Skeletal muscle cell (primary cell): Measurements from ENCODE around the gene CLIP4.
A peak's percentile ranks its signal among the peaks of the same experiment; 100 is the strongest.

Experiments
- DNase-seq: peaks from one replicate; pipeline ENCODE4 v3.0.0-alpha.2; 2010; ENCODE audit warnings: low read depth
- H3K4me3 ChIP-seq: 2 replicates; pipeline ENCODE4 v1.5.1; 2011; ENCODE audit warnings: low read depth, mild to moderate bottlenecking, control low read depth, low read length, moderate library complexity

CLIP4 gene

DNA sequence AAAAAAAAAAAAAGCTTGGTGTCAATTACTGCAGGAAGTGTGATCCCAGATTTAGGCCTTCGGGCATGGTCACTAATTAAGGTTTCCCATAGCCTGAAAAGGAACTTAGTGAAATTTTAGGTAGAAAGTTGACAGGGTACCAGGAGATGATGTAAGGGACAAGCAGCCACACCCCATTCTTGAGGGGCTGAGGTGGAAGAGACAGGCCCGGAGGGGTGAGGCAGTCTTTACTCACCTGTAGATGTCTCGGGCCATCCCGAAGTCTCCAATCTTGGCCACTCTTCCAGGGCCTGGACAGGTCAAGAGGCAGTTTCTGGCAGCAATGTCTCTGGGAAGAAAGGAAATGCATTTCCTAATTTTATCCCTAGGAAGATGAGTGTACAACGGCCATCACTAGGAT, 94.3 kb downstream of the CLIP4 start:
- DNase-seq = no peak
- no peak overlapping the region for H3K4me3 ChIP-seq

DNA sequence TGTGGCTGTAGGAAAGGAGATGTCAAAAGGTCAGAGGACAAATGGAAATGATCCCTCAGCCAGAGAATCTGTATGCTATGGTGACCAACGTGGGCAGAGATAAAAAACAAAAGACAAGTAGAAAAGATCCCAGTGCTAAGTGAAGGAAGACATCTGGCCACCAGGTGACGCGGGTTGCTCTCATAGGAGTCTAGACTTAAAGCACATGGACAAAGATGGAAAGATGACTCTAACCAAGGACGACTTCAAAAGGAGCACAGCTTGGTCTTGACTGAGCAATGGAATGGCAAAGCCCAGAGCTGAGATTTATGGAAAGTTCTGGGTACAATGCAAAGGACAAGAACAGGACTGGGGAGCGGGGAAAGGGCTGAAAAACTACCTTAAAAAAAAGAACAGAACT, 96.8 kb downstream of the CLIP4 start:
- no peak for DNase-seq
- no peak overlapping the region for H3K4me3 ChIP-seq

DNA sequence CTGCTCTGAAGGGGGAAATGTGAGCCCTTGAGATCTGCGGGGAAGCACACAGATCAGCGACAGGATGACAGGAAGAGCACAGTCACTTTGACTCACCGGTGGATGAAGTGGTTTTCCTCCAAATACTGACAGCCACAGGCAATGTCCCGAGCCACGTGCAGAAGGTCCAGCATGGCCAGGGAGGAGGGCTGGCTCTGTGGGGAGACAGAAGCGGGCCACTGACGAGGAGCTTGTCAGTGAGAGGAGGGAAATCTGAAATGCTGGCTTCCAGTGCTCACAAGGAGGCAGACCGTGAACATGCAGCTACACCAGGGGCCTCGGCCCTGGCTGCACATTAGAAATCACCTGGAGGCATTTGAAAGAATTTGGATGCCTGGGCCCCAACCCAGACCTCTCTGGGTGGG, 98.7 kb downstream of the CLIP4 start:
- H3K4me3 ChIP-seq = no peak overlapping the region
- no peak for DNase-seq

DNA sequence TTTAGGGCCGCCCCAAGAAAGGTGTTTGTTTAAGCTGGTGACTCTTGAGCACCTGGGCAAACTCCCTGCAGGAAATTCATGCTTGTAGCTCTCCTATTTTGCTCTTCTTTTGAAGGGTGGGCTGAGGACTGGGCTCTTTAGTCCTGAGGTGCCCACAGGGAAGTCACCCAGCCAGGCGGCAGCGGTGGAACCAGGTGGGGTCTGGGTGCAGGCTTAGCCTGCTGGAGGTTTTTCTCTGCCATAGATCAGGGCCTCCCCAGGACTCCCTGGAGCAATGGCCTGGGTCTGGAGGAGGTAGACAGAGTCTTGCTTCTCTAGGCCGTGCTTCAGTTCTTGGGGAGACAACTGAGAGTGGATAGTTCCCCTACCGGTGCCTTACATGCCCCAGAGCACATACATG, 99.9 kb downstream of the CLIP4 start:
- H3K4me3 ChIP-seq = no peak overlapping the region
- DNase-seq = no peak

DNA sequence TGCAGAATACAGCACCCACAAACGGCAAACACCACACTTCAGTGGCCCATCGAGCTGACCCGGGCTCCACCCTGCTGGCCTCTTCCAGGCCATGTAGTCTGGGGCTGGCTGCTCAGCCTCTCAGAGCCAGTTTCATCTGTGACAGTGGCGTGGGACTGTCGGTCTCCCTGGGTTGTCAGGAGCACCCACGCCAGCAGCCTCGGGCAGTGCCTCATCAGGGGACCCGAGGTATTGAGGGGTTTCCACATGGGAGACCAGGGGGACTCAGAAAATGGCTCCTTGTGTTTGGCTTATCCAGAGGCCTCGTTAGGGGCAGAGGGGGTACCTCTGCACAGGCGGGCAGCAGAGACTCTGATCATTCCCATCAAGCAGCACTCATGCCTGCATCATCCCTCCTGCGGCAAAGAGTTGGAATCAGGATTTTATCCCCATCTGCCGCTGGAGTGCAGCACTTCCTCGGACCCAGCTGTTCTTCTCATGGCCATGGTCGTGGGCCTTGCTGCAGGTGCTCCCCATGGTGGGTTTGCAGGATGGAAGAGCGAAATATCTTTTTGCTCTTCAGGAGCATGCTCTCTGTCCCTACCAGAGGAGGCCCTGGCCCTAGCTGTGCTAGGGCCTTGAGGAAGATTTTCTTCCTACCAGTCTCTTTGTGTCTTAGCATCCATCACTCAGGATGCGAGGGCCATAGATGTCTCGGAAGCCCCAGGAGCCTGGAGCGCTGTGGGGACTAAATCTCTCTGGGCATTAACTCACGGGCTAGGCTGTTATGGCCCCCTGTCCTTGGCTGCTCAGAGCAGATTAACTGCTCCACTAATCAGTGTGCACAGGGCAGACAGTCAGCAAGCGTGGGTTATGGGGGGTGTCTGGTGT, 100.8 kb downstream of the CLIP4 start:
- no peak for DNase-seq
- H3K4me3 ChIP-seq = no peak overlapping the region

DNA sequence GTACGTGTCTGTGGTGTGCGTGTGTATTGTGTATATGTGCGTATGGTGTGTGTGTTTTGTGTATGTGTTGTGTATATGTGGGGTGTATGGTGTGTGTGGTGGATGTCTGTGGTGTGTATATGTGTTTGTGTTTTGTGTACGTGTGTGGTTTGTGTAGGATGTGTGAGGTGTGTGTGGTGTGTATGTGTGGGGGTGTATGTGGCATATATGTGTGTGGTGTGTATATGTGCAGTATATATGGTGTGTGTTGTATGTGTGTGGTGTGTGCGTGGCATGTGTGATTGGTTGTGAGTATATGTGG, 101.3 kb downstream of the CLIP4 start:
- no peak for DNase-seq
- no peak overlapping the region for H3K4me3 ChIP-seq

DNA sequence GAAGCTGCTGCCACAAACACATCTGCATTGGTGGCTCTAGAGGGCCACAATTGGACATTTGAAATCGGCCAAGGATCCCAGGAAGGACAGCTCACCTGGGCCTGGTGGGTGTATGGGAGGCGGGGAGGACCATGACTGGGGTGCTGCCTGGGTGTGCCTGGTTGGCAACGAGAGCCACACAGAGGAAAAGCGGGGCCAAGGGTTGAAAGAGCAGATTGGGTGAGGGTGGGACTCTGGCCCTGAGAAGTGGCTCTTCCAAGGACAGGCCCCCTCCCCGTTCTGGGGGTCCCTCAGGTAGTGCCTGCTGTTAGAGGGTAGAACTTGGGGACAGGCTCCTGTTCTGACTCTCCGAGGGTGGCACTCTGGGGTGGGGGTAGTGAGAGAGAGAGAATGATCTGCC, 102.9 kb downstream of the CLIP4 start:
- no peak overlapping the region for H3K4me3 ChIP-seq
- DNase-seq = no peak

DNA sequence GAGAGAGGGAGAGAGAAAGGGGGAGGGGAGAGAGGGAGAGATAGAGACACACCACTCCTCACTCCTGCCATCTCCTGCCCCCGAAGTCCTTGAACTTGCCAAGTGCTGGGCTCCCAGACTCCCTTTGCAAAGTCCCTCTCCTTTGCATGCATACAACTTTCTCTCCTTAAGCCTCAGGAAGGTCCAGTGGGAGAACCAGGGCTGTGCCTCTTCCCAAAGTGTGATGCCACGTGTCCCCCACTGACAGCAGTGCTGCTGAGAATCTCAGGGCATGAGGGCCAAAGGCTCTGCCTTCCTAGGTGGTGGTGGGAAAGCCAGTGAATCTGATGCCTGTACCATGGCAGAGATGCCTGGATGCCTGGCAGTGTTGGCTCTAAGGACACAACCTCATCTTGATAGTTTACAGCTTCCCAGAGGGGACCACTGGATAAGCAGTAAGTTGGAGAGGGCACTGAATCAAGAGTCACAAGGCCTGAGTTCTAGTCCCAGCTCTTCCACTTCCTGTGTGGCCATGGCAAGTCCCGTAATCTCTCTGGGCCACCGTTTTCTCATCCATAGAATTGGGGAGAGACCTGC, 103.4 kb downstream of the CLIP4 start:
- no peak overlapping the region for H3K4me3 ChIP-seq
- DNase-seq = no peak

DNA sequence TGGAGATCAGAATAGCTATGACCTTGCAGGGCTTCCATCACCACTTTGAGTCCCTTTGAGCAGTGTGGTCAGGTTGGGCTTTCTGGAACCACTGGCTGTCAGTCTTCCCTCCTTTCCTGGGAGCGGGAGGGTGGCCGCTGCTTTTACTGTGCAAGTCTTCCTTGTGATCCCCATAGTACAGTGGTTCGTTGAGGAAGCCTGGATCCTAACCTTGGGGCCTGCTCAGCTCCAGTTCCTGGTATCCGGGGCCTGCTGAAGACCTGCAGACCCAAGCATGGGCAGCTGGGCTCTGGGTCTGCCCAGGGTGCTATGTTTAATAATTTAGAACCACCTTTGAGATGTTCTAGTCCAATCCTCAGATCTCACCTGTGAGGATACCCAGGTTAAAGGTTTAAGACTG, 104.2 kb downstream of the CLIP4 start:
- no peak overlapping the region for H3K4me3 ChIP-seq
- no peak for DNase-seq

DNA sequence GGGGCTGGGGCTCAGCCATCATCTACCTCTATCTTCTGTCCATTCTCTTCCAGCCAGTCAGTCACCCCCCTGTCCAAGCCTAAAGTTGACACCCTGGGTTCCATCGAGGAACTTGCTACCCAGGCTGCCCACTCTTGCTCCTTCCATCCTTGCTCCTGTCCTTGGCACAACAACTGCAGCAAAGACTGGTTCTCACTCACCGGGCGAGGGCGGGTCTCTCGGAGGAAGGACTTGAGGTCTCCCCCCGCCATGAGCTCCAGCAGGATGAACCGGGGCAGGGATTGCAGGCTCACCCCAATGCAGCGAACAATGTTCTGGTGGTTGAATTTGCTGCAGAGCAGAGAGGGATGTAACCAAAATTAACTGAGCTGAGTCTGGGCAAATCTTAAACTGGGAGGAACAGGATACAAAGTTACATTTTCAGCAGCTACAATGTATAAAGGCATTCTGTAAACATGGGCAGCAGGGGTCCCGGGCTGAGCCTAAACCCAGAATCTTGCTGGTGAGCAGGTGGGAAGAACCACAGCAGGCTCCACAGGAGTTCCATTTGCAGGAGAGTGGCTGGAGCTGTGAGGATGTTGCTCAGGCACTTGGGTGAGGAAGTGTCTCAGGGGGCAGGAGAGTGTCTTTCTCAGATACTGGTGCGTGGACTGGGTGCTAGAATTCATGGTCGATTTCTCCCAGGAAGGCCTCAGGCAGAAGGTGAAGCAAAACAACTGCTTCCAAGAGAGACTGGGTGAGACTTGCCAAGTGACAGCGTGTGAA, 105.5 kb downstream of the CLIP4 start:
- DNase-seq = no peak
- H3K4me3 ChIP-seq = no peak overlapping the region

DNA sequence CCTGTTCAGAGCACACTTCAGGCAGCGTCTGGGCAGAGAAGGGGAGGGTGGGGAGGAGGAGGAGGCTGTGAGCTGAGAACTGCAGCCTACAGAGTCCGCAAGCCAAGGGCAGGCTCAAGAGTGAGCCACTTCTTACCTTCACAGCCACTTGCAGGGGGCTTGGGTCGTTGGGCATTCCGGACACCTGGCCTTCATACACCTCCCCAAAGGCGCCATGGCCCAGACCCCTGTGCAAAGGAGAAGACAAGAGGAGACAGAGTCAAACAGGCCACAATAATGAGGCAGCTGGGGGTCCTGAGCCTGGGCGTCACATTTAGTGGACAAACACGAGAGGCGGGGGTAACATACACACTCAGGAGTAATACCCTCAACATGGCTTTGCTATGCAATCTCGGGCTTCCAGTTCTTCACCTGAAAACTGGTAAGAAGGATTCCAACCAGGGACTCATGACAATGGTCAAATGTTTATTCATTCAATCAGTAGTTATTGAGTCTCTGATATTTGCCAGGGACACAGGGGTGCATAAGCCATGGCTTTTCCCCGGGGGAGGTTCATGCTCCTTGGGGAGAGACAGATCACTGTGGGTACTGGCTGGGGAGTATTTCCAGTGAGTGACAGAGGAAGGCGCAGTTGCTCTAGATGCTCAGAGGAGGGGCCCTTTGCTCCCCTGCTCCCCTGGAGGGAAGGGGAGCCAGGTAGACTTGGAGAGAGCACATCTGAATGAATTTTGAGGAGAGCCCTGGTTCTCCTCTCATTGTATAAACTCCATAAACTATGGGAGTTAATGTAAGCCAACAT, 107.4 kb downstream of the CLIP4 start:
- no peak overlapping the region for H3K4me3 ChIP-seq
- DNase-seq = no peak

DNA sequence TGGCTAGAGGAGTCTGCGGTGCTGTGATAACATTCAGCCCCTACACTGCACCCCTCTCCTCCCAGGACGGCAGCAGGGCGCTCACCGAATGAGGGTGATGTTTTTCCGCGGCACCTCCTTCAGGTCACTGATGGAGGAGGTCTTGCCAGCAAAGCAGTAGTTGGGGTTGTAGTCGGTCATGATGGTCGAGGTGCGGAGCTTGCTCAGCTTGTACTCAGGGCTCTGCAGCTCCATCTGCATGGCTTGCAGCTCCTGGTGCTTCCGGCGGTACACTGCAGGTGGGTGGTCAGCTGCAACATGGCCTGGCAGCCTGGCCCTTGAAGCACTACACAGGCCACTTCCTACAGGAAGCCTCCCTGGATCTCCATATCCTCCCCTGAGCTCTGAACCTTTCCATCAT, 108.0 kb downstream of the CLIP4 start:
- no peak for DNase-seq

DNA sequence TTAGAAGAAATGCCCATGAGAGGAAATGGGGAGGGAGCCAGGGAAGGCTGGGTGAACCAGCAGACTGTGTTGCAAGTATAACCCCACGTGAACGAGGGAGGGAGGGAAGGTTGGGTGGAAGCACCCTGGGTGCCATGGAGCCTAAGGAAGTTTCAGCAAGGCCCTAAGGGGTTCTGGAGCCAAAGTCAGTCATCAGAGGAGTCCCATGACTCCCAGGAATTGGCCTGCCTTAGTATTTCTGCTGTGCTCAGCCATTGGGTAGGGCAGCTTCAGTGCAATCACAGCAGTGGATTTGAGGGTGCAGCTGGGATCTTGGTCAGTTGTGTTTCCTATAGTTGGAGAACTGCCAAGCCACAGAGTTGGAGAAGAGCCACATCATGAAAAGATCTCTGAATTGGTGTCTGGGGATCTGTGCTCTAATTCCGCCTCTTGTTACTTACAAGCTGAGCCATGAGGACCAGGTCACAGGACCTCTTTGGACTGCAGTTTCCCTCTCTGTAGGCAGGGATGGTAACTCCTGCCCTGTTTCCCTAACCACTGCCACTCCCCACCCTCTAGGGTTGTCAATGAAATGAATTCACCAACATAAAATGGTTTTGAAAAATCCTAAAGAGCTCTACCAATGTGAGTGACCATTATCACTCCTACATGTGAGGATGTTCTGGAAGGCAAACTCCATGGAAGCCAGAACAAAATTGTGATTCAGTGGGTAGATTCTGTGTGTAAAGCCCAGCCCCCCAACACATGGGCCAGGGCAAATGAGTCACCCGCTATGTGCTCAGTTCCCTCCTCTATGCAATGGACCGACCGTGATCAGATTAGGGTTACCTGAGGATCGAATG, 108.9 kb downstream of the CLIP4 start:
- DNase-seq = peak; percentile 68
- no peak overlapping the region for H3K4me3 ChIP-seq

More for the DNA sequence above, 108.0 kb downstream of the CLIP4 start:
- H3K4me3 ChIP-seq = no peak overlapping the region

GRCh38 chr2:29224693-29225551, 109.7 kb downstream of the CLIP4 start:
- H3K4me3 ChIP-seq = no peak overlapping the region
- no peak for DNase-seq

DNA sequence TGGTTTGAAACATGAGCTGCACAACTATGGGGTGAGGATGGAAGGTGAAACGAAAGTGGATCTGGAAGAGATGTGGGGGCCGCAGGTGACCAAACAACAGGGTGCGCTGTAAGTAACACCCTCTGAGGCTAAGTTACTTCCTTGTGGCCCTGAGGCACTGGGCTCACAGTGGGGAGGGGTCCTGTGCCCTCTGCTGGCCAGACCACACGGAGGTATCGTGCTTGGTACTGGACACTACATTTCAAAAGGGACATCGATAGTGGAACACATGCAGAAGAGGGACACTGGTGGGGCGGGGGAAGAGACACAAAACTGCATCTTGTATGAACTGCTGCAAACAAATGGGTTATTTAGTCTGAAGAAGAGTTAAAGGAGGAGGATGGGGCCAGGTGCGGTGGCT, 110.6 kb downstream of the CLIP4 start:
- DNase-seq = no peak

GRCh38 chr2:29226375-29226774, 111.2 kb downstream of the CLIP4 start:
- no peak for DNase-seq

More for the DNA sequence above, 110.6 kb downstream of the CLIP4 start:
- no peak overlapping the region for H3K4me3 ChIP-seq

GRCh38 chr2:29226808-29227207, 111.6 kb downstream of the CLIP4 start:
- DNase-seq = no peak
- H3K4me3 ChIP-seq = no peak overlapping the region

More at GRCh38 chr2:29226375-29226774, 111.2 kb downstream of the CLIP4 start:
- no peak overlapping the region for H3K4me3 ChIP-seq
